HT1080 (cell line): Measurements from ENCODE around the gene PCDH9. TPM values are rescaled to one million over a fixed set of nuclear protein-coding genes. Genes with fewer than 3 reads are reported as not detected.

Experiments
- DNase-seq: peaks from one replicate; pipeline ENCODE4 v3.0.0-alpha.2; 2015; ENCODE audit warnings: low read depth
- polyA plus RNA-seq, 2 experiments: library from polyadenylated mRNA; depleted of rRNA; stranded (reverse); fragments of >200 nt; gene quantifications; 2 replicates each; pipeline ENCODE4 v1.2.3, GENCODE V29; 2015
- total RNA-seq: library from RNA; depleted of rRNA; stranded (reverse); fragments of >200 nt; shearing (Covaris generic); gene quantifications from 2 replicates; pipeline ENCODE4 v1.2.3, GENCODE V29; 2014; rRNA removed

PCDH9 gene
- 0.50 and 0.92 TPM in 2 replicates for total RNA-seq
- 0.10 and 0.24 TPM in 2 replicates for polyA plus RNA-seq (2015; cell fraction: cytosol; rRNA removed)
- polyA plus RNA-seq (2015; cell fraction: nucleus; rRNA removed) = 0.35 and 0.76 TPM in 2 replicates

DNA sequence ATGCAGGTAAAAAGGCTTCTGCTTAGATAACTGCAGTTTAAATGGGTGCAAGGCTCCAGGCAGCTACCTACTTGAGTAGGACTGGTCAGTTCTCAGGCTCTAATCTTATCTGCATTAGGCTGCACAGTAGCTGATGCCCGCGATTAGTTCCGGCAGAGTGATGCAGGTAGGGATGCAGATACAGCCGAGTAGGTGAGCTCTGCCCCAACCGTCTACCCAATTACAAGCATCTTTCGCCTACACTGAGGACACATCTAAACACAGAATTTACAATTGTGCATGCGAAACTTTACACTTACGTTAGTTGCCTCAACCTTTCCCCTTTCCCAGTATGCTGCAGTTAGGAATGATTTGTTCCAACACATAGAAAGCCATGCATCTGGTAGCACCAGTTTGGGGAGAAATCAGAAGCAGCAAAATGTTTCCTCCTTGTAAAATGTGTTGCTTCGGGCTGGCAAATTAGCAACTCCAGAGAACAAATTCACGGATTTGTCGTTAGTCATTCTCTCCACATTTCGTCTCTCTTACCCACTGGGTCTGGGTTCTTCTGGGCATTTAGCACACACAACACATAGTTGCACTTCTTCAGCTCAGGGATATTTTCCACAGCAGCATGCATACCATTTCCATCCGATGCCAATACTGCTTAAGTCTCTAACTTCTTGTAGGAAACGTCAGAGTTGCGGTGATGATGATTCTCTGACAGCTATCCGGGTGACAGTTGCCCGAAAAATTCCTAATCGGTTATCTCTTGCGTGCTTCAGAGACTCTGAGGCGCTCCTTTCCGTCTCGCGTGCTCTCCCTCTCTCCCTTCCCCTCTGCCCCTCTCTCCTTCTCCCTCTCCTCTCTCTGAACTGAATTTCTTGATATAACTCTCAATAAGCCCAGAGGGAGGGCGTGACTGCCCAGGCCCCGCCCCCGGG lies at the start of gene PCDH9:
Gene PCDH9 (minus strand): TSS at position 856 of the 923 bp plus-strand sequence. CDS start 1,896 bp downstream, outside the sequence.
- DNase-seq = no peak

GRCh38 chr13:67278235-67278634 lies 48.1 kb upstream of the PCDH9 start:
- peak; percentile 66 for DNase-seq

- DNase-seq = no peak
These were observed 47.4 kb upstream of the PCDH9 start for GRCh38 chr13:67277581-67277980.

DNA sequence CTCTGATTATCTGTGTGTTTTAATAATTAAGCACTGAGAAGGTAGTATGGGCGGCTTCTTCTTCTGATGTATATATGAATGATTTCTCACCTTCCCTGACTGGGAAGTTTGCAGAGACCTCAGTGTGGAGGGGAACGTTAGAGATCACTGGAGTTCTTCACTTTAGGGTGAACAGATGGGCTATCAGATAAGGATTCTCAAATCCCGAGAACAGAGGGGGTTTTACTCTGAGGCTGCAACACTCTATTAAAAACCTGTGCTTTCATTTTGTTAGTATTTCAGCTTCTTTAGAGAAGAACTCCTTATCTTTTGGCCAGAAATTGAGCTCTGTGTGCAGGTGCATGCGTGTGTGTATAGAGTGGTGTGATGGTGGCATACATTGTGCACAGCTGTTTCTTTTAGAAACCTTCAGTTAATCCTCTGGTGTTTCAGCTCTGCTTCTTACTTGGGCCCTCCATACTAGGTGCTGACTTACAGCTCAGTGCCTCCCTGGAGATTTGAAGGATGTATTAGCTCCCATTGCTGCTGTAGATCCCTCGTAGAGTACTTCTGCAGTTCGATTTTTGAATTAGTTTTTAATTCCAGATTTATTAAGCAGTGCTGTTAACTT lies 45.3 kb upstream of the PCDH9 start:
- no peak for DNase-seq

DNA sequence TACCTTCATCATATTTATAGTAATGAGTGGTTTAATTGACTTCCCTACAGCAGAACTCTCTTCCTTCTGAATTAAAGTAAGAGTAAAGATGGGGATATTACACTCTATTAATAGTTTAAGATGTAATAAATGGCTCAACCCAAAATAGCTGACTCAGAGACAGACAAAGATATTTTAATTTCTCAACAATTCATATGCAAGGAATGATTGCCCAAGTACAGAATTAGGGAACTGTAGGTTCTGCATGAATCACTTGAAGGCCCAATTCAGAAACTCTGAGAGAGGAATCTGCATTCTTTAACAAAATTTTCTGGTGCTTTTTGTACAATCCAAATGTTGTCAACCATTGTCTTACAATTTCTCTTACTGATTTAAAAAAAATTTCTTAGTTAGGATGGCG lies 42.9 kb upstream of the PCDH9 start:
- DNase-seq = no peak

- no peak for DNase-seq
These were observed 37.0 kb upstream of the PCDH9 start for GRCh38 chr13:67267136-67267535.

- DNase-seq = no peak
These were observed 29.1 kb upstream of the PCDH9 start for GRCh38 chr13:67259208-67259607.

DNA sequence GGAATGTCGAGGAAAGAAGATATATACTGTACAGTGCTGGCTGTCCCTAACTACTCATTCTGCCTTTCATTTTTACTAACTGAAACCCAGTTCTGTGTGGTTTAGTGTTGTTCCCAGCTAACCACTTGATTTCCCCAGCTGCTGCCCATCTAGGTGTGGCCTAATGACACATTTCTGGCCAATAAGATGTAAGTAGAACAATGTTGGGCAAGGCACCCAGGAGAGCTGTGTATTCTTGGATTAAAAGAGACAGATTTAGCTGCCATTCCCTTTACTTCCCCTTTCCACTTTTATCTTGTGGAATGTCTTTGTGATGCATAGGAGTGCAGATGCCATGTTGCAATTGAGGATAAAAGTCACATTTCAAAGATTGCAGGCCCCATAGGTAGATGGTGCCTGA lies 28.3 kb upstream of the PCDH9 start:
- no peak for DNase-seq

DNA sequence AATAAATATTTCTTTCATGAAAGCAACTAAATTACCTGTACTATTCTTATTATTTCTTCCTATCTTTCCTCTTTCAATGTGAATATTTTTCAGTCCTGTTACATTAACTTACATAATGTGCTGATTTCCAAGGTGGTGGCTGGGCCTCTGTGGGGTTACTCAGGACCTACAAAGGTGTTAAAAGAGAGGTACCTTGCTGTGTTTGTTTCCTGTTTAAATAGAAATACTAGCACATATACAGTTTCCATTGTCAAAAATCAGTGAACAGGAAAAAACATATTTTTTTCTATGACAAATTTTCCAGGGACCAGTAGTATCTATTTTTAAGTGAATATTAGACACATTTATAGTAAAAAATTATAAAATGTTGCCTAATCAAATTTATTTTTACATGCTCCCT lies 8.7 kb upstream of the PCDH9 start:
- no peak for DNase-seq

- peak; percentile 37 for DNase-seq
These were observed 8.2 kb upstream of the PCDH9 start for GRCh38 chr13:67238277-67238859.

- no peak for DNase-seq
These were observed 5.1 kb upstream of the PCDH9 start for GRCh38 chr13:67235265-67235664.

- no peak for DNase-seq
These were observed 2.2 kb upstream of the PCDH9 start for GRCh38 chr13:67232384-67232783.

- DNase-seq = no peak
These were observed 1.3 kb upstream of the PCDH9 start for GRCh38 chr13:67231289-67232000.

- DNase-seq = peak; percentile 93
These were observed 510 bp upstream of the PCDH9 start for GRCh38 chr13:67230404-67231288.

DNA sequence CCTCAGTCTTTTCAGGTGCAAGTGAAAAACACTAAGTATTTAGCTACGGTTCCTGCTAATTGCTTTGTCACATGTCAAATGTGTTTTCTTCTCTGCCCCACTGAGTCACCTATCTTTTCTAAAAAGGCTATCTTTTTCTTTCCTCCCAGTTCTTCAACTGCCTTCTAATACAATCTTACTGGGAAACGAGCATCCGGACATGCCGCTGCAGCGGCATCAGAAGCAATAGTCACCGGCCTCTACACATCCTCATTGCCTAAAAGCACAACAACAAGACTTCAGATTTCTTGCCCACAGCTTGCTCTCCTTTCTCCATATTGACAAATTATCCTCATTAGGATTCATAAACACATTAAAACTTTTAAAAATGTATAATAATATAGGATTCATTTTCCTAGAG lies 1.2 kb downstream of the PCDH9 start:
- DNase-seq = no peak

- no peak for DNase-seq
These were observed 2.1 kb downstream of the PCDH9 start for GRCh38 chr13:67228031-67228430.

GRCh38 chr13:67227131-67227983 lies 2.8 kb downstream of the PCDH9 start:
- no peak for DNase-seq

GRCh38 chr13:67226696-67227095 lies 3.4 kb downstream of the PCDH9 start:
- no peak for DNase-seq
